Measurements from ENCODE around the gene NSUN2.

DNA sequence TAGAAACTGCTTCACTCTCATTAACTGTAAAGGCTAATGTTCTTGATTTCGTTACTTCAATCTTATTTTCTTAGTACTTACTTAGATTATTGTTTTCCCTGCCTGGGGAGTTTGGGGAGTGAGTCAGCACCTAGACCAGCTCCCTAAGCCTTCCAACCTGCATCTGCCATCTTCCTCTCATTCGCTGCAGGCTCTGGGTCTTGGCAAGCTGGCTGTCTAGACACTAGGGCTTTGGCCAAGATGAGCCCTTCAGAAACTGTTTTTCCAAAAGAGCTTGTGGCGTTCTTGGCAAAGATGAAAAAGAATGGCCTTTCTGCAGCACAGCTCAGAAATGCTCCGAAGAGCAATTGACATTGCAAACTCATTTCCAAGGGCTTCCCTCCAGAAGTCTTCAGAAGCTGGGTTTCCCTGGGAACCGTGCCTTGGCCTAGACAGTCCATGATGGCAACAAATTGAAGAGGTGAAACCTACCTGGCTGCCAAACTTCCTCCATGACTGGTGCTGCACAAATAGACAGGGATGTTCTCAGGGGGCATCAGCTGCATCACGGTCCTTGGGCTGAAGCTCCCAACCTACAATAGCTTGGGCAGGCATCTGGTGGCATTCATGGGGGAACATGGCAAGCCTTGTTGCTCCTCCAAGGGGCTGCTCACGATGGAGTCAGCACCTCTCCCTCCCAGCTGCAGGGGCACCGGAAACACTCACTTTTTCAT, 76.6 kb downstream of the NSUN2 start:
- TF ChIP-seq, protein P1, sequence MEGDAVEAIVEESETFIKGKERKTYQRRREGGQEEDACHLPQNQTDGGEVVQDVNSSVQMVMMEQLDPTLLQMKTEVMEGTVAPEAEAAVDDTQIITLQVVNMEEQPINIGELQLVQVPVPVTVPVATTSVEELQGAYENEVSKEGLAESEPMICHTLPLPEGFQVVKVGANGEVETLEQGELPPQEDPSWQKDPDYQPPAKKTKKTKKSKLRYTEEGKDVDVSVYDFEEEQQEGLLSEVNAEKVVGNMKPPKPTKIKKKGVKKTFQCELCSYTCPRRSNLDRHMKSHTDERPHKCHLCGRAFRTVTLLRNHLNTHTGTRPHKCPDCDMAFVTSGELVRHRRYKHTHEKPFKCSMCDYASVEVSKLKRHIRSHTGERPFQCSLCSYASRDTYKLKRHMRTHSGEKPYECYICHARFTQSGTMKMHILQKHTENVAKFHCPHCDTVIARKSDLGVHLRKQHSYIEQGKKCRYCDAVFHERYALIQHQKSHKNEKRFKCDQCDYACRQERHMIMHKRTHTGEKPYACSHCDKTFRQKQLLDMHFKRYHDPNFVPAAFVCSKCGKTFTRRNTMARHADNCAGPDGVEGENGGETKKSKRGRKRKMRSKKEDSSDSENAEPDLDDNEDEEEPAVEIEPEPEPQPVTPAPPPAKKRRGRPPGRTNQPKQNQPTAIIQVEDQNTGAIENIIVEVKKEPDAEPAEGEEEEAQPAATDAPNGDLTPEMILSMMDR (IDR thresholded peaks at IDR 0.05; ENCODE audit: low read length) = no peak
- no peak for TF ChIP-seq EZH2 (optimal IDR thresholded peaks at IDR 0.05; ENCODE audit: low read depth, low read length)
- no peak for TF ChIP-seq EZH2phosphoT487 (IDR thresholded peaks at IDR 0.05; ENCODE audit: low read length)
